ENCODE data around the gene NAP1L1.

GRCh38 chr12:76023069-76023690 is 61.3 kb downstream of the NAP1L1 start:
- no peak for TF ChIP-seq CTCF (conservative IDR thresholded peaks at IDR 0.05 in 1 of 2, IDR thresholded peaks at IDR 0.05 in 1 of 2; ENCODE audit: extremely low read depth in 1 of 2, insufficient read depth in 1 of 2, low read depth in 1 of 2, low read length in 2 of 2)
- no peak for TF ChIP-seq EZH2 (IDR thresholded peaks at IDR 0.05; ENCODE audit: borderline replicate concordance, low read length)

All from mammary epithelial cell (primary cell).